ENCODE results near the gene MN1.

- TF ChIP-seq, protein P1, sequence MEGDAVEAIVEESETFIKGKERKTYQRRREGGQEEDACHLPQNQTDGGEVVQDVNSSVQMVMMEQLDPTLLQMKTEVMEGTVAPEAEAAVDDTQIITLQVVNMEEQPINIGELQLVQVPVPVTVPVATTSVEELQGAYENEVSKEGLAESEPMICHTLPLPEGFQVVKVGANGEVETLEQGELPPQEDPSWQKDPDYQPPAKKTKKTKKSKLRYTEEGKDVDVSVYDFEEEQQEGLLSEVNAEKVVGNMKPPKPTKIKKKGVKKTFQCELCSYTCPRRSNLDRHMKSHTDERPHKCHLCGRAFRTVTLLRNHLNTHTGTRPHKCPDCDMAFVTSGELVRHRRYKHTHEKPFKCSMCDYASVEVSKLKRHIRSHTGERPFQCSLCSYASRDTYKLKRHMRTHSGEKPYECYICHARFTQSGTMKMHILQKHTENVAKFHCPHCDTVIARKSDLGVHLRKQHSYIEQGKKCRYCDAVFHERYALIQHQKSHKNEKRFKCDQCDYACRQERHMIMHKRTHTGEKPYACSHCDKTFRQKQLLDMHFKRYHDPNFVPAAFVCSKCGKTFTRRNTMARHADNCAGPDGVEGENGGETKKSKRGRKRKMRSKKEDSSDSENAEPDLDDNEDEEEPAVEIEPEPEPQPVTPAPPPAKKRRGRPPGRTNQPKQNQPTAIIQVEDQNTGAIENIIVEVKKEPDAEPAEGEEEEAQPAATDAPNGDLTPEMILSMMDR (IDR thresholded peaks at IDR 0.05): no peak
- no peak for TF ChIP-seq POLR2A (IDR thresholded peaks at IDR 0.05)
Measured at GRCh38 chr22:27811778-27812177, 10.2 kb upstream of the MN1 start.

Data from sigmoid colon (tissue), 3 donors.